Activated CD8-positive, alpha-beta memory T cell treated with anti-CD3 and anti-CD28 coated beads for 36 hours (primary cell): ENCODE results near the gene XG. TPM values are rescaled to one million over a fixed set of nuclear protein-coding genes. Genes with fewer than 3 reads are reported as not detected.
"Not testable (repeated sequence)": the region's sequence is repeated elsewhere in the genome, so short reads cannot be mapped to it uniquely, and the experiment has no call there.

Experiments used
- CTCF ChIA-PET: fragments of 350-600 bp; sonication (Branson Sonifier 250); formaldehyde crosslinking; loops from one replicate; lab custom pipeline; 2021; ENCODE audit warnings: antibody characterized with exemption; lab: Charles Lee
- POLR2A ChIA-PET: fragments of 350-600 bp; sonication (Branson Sonifier 250); formaldehyde crosslinking; loops from one replicate; lab custom pipeline; 2021; ENCODE audit warnings: antibody characterized with exemption; lab: Charles Lee
- total RNA-seq, 2 experiments: library from RNA; stranded (reverse); gene quantifications; one replicate each; pipeline ENCODE4 v1.2.3, GENCODE V29; 2021

XG gene
- total RNA-seq, 2 experiments from 2014 or later, result not detected

GRCh38 chrX:2732076-2732475 is 19.8 kb upstream of the XG start:
- CTCF ChIA-PET, result no interaction called here
- POLR2A ChIA-PET, result no interaction called here

- ChIA-PET POLR2A (no interaction called here), CTCF (no interaction called here)
Observed at GRCh38 chrX:2732649-2733048, 19.2 kb upstream of the XG start.

DNA sequence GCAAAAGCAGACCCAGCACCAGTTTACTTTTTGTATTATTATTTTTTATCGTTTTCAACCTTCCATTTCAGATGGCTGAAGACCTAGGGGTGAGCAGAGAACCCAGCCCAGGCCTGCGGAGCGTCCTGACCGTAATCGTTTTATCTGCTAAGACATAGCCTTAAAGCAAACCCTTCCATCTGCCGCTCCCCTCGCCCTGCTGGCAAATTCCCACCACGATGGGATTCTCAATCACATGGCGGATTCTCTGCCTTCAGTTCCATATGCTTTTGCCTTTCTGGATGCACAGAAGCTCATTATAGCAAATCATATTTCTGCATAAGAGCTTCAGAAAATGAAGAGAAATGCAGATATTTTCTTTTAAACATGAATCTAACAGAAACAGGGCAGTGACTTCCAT is 18.6 kb upstream of the XG start:
- CTCF ChIA-PET, result no interaction called here
- POLR2A ChIA-PET, result no interaction called here

DNA sequence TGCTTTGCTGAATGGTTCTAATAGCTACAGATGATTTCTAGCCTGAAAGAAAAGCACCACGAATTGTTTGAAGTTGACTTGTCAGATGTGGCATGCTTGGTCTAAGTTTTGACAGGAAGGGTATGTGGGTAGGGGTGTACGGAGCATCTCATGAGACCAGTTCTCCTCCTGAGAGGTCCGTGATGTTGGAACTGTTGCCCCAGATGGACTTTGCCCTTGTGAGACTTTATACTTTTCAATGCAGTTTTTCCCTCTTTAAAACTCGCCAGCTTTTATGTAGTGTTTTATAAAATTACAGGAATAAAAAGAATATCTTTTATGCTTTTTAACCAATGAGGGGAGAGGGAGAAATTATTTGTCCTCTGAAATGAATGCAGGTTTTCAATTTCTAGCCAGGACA is 16.6 kb upstream of the XG start:
- POLR2A ChIA-PET, result no interaction called here
- CTCF ChIA-PET, result no interaction called here

DNA sequence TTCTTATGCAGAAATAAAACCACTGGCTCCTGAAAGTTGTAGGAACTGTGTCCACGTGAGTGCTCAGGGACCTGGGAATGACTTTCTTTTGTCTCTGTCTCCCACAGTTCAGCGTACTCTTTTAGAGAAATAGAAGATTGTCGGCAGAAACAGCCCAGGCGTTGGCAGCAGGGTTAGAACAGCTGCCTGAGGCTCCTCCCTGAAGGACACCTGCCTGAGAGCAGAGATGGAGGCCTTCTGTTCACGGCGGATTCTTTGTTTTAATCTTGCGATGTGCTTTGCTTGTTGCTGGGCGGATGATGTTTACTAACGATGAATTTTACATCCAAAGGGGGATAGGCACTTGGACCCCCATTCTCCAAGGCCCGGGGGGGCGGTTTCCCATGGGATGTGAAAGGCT is 11.2 kb upstream of the XG start:
- POLR2A ChIA-PET, result no interaction called here
- CTCF ChIA-PET, result no interaction called here

- POLR2A ChIA-PET, result no interaction called here
- CTCF ChIA-PET, result no interaction called here
Observed at GRCh38 chrX:2741386-2741785, 10.5 kb upstream of the XG start.

DNA sequence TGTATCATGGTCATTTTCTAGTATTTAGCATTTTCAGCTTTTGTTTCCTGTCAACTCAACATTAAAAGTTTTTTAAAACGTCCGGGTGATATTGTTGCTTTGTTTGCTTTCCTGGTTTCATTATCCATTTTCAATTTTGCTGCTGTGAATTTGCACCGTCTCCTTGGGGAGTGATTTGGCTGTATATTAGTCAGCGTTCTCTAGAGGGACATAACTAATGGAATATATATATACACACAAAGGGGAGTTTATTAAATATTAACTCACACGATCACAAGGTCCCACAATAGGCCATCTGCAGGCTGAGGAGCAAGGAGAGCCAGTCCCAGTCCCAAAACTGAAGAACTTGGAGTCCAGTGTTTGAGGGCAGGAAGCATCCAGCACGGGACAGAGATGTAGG is 5.6 kb upstream of the XG start:
- POLR2A ChIA-PET, CTCF ChIA-PET: not testable (repeated sequence)

DNA sequence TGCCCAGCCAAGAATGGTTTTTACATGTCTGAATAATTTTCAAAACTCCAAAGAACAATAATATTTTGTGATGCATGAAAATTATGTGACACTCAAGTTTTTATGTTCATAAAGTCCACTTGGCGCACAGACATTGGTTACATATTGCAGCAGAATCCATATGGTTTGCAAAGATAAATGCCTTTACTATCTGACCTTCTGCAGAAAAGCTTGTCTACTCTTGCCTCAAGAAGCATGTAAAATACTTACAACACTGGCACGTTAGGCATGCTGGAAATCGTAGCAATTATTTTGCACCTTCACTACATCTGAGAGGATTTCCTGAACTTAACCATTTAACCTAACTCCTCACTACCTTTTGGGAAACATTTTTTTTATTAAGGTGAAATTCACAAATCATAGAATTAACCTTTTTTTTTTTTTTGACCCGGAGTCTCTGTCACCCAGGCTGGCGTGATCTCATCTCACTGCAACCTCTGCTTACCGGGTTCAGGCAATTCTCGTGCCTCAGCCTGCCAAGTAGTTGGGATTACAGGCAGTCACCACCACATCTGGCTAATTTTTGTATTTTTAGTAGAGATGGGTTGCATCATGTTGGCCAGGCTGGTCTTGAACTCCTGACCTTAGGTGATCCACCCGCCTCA is 3.5 kb upstream of the XG start:
- POLR2A ChIA-PET, result no interaction called here
- CTCF ChIA-PET, result no interaction called here

- CTCF ChIA-PET, result no interaction called here
- POLR2A ChIA-PET, result no interaction called here
Observed at GRCh38 chrX:2748815-2749188, 3.0 kb upstream of the XG start.

DNA sequence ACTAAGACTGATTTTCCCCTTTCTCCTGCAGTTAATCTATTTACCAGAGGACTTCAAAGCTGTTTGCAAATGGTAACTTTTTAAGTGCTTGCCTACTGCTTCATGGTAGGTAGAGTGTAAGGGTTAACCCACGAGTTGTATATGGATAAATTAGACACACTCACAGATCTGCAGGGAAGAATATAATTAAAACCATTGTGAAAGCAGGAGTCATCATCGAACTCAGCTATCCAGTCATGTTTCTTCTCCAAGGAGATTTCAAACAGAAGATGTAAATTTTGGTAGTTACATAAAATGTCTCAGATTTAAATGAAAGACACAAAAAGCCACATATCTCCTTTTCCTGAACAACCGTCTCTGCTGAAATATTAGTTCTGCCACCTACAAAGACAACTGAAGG is 549 bp upstream of the XG start:
- POLR2A ChIA-PET, result no interaction called here
- CTCF ChIA-PET, result no interaction called here

- CTCF ChIA-PET, POLR2A ChIA-PET: not testable (repeated sequence)
Observed at GRCh38 chrX:2752441-2752840, 601 bp downstream of the XG start.

- POLR2A ChIA-PET, CTCF ChIA-PET: not testable (repeated sequence)
Observed at GRCh38 chrX:2755163-2755715, 3.4 kb downstream of the XG start.

DNA sequence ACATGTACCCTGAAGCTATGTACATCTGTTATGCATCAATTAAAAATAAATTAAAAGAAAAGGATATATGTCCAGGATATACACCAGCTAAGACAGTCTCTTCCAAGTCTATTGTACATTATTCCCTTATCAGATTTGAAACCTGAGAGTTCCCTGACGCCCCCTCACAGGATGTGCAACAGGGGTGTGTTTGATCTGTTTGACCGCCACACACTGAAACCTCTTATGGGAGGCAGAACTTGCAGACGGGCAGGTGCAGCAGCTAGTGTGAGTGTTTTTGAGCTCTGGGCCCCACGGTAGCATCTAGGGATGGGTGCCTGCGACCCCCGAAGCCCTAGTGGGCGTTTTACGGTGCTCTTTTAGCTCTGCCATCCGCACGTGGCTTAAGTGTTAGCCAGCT is 4.7 kb downstream of the XG start:
- POLR2A ChIA-PET, result no interaction called here
- CTCF ChIA-PET, result no interaction called here

DNA sequence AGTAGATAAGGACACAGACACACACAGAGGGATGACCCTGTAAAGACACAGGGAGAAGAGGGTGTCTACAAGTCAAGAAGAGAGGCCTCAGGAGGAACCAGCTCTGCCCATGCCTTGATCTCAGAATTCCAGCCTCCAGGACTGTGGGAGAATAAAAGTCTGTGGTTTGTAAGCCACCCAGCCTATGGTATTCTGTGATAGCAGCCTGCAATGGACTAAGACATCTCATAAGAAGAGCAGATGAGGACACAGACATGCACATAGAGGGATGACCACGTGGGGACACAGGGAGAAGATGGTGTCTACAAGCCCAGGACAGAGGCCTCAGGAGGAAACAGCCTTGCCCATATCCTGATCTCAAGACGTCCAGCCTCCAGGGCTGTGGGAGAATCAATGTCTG is 9.4 kb downstream of the XG start:
- ChIA-PET POLR2A (no interaction called here), CTCF (no interaction called here)

DNA sequence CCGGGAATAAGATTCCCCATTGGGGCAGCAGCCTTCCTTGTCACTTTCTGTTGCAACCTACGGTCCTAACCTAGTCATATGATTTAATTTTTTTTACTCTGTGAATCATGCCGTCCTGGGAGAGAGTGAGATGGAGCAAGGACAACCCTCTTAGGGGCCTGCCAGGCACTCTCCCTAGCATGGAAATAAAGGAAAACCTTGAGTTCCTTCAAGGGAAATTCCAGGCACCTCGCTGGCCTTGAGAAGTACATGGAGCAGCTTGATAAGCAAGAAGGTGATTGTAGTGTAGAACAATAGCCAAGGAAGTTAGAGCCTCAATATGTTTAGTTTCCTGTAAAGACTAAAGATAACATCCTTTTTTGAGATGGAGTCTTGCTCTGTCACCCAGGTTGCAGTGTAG is 10.8 kb downstream of the XG start:
- CTCF ChIA-PET, POLR2A ChIA-PET: not testable (repeated sequence)

- CTCF ChIA-PET, POLR2A ChIA-PET: not testable (repeated sequence)
Observed at GRCh38 chrX:2764766-2765548, 13.1 kb downstream of the XG start.

DNA sequence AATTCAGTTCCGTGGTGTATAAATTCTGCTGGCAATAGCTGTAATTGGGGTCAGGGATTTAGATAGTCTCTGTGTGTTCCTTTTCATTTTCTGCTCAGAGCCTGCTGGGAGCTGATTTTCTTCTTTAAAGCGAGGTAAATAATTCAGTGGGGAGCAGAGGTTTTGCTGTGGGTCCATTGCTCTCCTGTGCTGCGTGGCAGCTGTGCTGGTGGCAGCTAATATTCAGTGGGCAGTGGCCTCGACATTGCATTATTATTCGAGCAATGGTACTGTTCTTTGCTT is 13.7 kb downstream of the XG start:
- POLR2A ChIA-PET, result no interaction called here
- CTCF ChIA-PET, result no interaction called here

DNA sequence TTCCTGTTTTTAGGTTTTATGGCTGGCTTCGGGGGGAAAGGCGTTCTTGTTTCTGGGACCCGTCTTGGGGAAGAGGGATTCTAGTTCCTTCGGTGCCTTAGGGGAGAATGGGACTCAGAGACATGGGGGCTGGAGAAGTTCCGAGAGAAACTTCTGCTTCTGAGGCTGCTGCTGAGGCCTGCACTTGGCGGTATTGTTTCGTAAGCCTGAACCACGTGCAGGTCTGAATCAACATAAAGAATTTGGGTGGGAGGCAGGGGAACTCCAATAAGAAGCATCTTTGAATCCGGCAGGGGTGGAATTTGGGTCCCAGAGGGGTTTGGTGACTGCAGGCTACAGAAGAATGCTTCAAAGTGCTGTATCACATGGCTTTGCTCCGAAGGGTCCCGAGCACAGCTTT is 15.1 kb downstream of the XG start:
- POLR2A ChIA-PET, result no interaction called here

GRCh38 chrX:2767631-2768455 is 16.0 kb downstream of the XG start:
- POLR2A ChIA-PET, result no interaction called here

More for the DNA sequence above, 15.1 kb downstream of the XG start:
- CTCF ChIA-PET, result no interaction called here

DNA sequence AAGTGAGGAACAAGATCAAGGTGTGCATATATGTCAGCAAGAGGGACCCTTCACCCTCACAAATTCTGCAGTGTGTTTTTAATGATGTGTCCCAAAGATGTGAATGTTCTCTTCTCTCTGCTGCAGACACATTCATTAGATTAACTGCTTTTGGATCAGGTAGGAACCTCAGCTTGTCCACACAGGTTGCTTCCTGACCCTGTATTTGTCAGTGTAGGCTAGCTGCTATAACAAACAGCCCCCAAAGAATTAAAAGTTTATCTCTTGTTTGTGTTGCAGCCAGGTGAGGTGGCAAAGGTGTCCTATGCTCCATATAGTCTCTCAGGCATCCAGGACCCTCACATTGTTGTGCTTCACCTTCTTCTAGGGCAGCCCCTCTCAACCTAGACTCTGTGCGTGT is 17.8 kb downstream of the XG start:
- POLR2A ChIA-PET, result no interaction called here
- CTCF ChIA-PET, result no interaction called here

More at GRCh38 chrX:2767631-2768455, 16.0 kb downstream of the XG start:
- CTCF ChIA-PET, result no interaction called here
